CD4-positive, alpha-beta memory T cell (primary cell): ENCODE measurements around the gene BBOX1. TPM values are rescaled to one million over a fixed set of nuclear protein-coding genes. Genes with fewer than 3 reads are reported as not detected.

Experiments
- CTCF ChIA-PET: fragments of 350-600 bp; sonication (Branson Sonifier 250); formaldehyde crosslinking; loops from one replicate; lab custom pipeline; 2021; ENCODE audit warnings: inconsistent platforms; ENCODE audit not compliant: partially characterized antibody; lab: Charles Lee
- POLR2A ChIA-PET: fragments of 350-600 bp; sonication (Branson Sonifier 250); formaldehyde crosslinking; loops from one replicate; lab custom pipeline; 2021; ENCODE audit not compliant: partially characterized antibody; lab: Charles Lee
- DNase-seq, 5 donors: peaks; one replicate each; pipeline versions ENCODE4 v3.0.0 to v3.0.0-alpha.2; 2020 to 2022; ENCODE audit warnings: mixed read lengths in 1 of 5
- H3K27ac ChIP-seq: one replicate; pipeline ENCODE4 v1.7.0; 2013; ENCODE audit warnings: low read depth, low read length
- H3K27me3 ChIP-seq: 2 replicates; pipeline ENCODE4 v1.7.0; 2013; ENCODE audit warnings: mild to moderate bottlenecking, low read length, moderate library complexity; ENCODE audit not compliant: insufficient read depth
- H3K36me3 ChIP-seq: 2 replicates; pipeline ENCODE4 v1.7.0; 2013; ENCODE audit warnings: mild to moderate bottlenecking, low read length, moderate library complexity; ENCODE audit not compliant: insufficient read depth
- H3K4me1 ChIP-seq: 2 replicates; pipeline ENCODE4 v1.7.0; 2013; ENCODE audit warnings: mild to moderate bottlenecking, low read length, moderate library complexity; ENCODE audit not compliant: insufficient read depth
- H3K4me3 ChIP-seq, 2 donors: one replicate each; pipeline ENCODE4 v1.7.0; 2013; ENCODE audit warnings: low read length in 2 of 2, mild to moderate bottlenecking in 1 of 2
- H3K9me3 ChIP-seq, 2 donors: one replicate each; pipeline ENCODE4 v1.7.0; 2013; ENCODE audit warnings: low read length in 2 of 2, control low read depth in 1 of 2; ENCODE audit not compliant: control insufficient read depth in 1 of 2
- H3K27ac Mint-ChIP-seq, 7 donors: one replicate each; pipeline ENCODE4 v1.8.0; 2020 to 2021; ENCODE audit warnings: mixed read lengths in 7 of 7, mild to moderate bottlenecking in 6 of 7, inconsistent platforms in 3 of 7, moderate library complexity in 3 of 7
- H3K27me3 Mint-ChIP-seq, 2 donors: one replicate each; pipeline ENCODE4 v1.8.0; 2020 to 2021; ENCODE audit warnings: mixed read lengths in 2 of 2
- H3K36me3 Mint-ChIP-seq, 2 donors: one replicate each; pipeline ENCODE4 v1.8.0; 2020 to 2021; ENCODE audit warnings: mixed read lengths in 2 of 2, inconsistent platforms in 1 of 2, mild to moderate bottlenecking in 1 of 2
- H3K4me1 Mint-ChIP-seq, 4 donors: one replicate each; pipeline ENCODE4 v1.8.0; 2020 to 2021; ENCODE audit warnings: mixed read lengths in 4 of 4, mild to moderate bottlenecking in 1 of 4
- H3K4me3 Mint-ChIP-seq, 8 donors: one replicate each; pipeline ENCODE4 v1.8.0; 2020 to 2021; ENCODE audit warnings: mixed read lengths in 8 of 8, mild to moderate bottlenecking in 7 of 8, moderate library complexity in 6 of 8, inconsistent platforms in 3 of 8
- H3K9me3 Mint-ChIP-seq, 8 donors: one replicate each; pipeline ENCODE4 v1.8.0; 2020 to 2021; ENCODE audit warnings: mixed read lengths in 8 of 8, mild to moderate bottlenecking in 5 of 8, inconsistent platforms in 3 of 8, moderate library complexity in 1 of 8
- intact Hi-C: fragments of 100-400 bp; cut with micrococcal nuclease; formaldehyde crosslinking; loops from one replicate; pipeline ENCODE4 v1.15.1; 2023
- polyA plus RNA-seq, 2 donors: library from polyadenylated mRNA; unstranded; fragments of 300-500 nt; fragmentation: Illumina TruSeq; gene quantifications; one replicate each; pipeline ENCODE4 v1.2.3, GENCODE V29; 2021
- total RNA-seq, 2 experiments: library from RNA; stranded (reverse); gene quantifications; one replicate each; pipeline ENCODE4 v1.2.3, GENCODE V29; 2021

The BBOX1 gene
- total and polyA plus RNA-seq, 4 experiments from 2014 or later = not detected

DNA sequence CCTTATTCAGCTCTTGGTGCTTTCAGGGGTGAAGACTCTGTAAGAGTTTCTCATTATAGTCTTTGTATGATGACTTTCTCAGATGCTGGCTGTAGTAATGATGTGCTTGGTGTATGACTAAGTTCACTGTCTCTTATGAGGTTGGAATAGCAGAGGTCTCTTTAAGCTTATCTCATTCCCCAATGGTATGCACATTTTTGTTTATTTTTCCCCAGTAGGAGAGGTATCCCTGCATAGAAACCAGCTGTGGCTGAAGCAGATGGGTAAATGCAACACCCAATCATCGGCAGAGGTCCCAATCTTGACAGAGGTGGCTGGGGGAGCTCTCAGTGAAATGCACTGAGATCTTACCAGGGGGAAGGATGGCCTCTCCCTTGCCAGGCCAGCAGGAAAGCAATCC is 34.6 kb downstream of the BBOX1 start:
- Mint-ChIP-seq H3K9me3 (peaks cover 0 to 18% (median 6%) of the 10 kb centered on the region in 8 donors), H3K36me3 (peaks cover 0 to 2% of the 10 kb centered on the region in 2 donors), H3K27me3 (no peaks in the 10 kb centered on the region), H3K4me3 (no peak overlapping the region), H3K27ac (no peak overlapping the region), H3K4me1 (no peaks in the 10 kb centered on the region)
- H3K4me1 ChIP-seq = no peaks in the 10 kb centered on the region
- intact Hi-C loops = no loop called here
- H3K36me3 ChIP-seq = no peaks in the 10 kb centered on the region
- H3K27ac ChIP-seq = no peak overlapping the region
- POLR2A ChIA-PET = no interaction called here
- no peak overlapping the region for H3K4me3 ChIP-seq
- DNase-seq = no peak
- CTCF ChIA-PET = no interaction called here
- H3K27me3 ChIP-seq = no peaks in the 10 kb centered on the region
- H3K9me3 ChIP-seq = no peaks in the 10 kb centered on the region

DNA sequence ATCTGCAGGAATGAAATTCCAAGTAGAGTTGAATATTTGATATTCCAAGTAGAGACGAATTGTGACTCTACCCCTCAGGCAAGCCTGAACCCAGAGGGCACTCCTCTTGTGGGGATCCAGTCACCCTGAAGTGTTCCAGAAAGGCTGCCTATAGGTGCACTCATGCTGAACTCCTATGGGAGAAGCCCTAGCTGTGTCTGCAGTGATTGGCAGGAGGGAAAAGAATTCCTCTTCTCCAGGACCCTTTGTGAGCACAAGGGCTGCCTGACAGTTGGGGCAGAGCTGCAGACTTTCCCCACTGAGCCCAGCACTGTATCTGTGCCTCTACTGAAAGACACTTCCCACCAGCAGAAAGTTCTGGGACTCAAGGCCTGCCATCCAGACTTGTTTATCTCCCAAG is 35.0 kb downstream of the BBOX1 start:
- Mint-ChIP-seq H3K4me3 (no peak overlapping the region), H3K27me3 (no peaks in the 10 kb centered on the region), H3K36me3 (no peaks in the 10 kb centered on the region), H3K4me1 (no peaks in the 10 kb centered on the region), H3K27ac (no peak overlapping the region), H3K9me3 (peaks cover 0 to 15% (median 6%) of the 10 kb centered on the region in 8 donors)
- CTCF ChIA-PET = no interaction called here
- Histone ChIP-seq H3K27me3 (no peaks in the 10 kb centered on the region), H3K27ac (no peak overlapping the region), H3K4me1 (no peaks in the 10 kb centered on the region), H3K9me3 (no peaks in the 10 kb centered on the region), H3K36me3 (no peaks in the 10 kb centered on the region), H3K4me3 (no peak overlapping the region)
- DNase-seq = no peak
- POLR2A ChIA-PET = no interaction called here
- intact Hi-C loops = no loop called here

DNA sequence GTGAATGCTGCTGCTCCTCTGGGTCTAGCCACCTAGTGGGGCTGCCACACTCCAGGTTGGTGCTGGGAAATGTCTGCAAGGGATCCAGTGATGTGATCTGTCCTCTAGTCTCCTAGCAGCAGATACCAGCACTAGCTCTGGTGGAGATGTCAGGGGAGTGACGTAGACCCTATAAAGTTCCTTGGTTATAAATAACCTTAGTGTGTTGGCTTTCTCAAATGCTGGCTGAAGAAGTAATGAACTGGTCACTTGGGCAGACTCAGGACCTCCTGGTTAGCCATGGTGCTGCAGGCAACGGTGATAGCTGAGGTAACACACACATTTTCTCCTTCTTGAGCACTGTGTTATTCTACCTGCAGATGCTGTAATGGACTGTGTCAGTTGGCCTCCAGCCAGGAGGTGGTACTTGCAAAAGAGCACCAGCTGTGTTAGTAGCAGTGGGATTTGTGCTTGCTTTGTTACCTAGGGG is 35.5 kb downstream of the BBOX1 start:
- H3K36me3 Mint-ChIP-seq = no peaks in the 10 kb centered on the region
- intact Hi-C loops = no loop called here
- Histone ChIP-seq H3K4me3 (no peak overlapping the region), H3K27me3 (no peaks in the 10 kb centered on the region), H3K4me1 (no peaks in the 10 kb centered on the region), H3K27ac (no peak overlapping the region), H3K9me3 (no peaks in the 10 kb centered on the region), H3K36me3 (no peaks in the 10 kb centered on the region)
- H3K4me3 Mint-ChIP-seq = no peak overlapping the region
- no peak for DNase-seq
- POLR2A ChIA-PET = no interaction called here
- H3K9me3 Mint-ChIP-seq = peaks cover 0 to 15% (median 6%) of the 10 kb centered on the region in 8 donors
- H3K4me1 Mint-ChIP-seq = no peaks in the 10 kb centered on the region
- H3K27ac Mint-ChIP-seq = no peak overlapping the region
- CTCF ChIA-PET = no interaction called here
- H3K27me3 Mint-ChIP-seq = no peaks in the 10 kb centered on the region

DNA sequence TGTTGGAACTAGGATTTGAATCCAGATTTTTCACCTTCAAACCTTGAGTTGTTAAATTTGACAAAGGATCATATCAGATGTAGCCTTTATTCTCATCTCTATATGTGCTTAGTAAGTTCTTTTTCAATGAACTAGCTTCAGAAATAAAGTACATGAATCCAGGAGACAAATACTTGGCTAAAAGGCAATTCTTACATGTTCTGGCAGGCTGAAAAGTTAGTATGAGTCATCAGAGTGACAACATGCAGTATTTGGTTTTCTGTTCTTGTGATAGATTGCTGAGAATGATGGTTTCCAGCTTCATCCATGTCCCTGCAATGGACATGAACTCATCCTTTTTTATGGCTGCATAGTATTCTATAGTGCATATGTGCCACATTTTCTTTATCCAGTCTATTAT is 40.4 kb downstream of the BBOX1 start:
- Histone ChIP-seq H3K4me1 (no peaks in the 10 kb centered on the region), H3K9me3 (no peaks in the 10 kb centered on the region), H3K27ac (no peak overlapping the region), H3K27me3 (no peaks in the 10 kb centered on the region), H3K4me3 (no peak overlapping the region), H3K36me3 (no peaks in the 10 kb centered on the region)
- Mint-ChIP-seq H3K36me3 (no peaks in the 10 kb centered on the region), H3K9me3 (peaks cover 0 to 8% (median 3%) of the 10 kb centered on the region in 8 donors), H3K27me3 (no peaks in the 10 kb centered on the region), H3K27ac (no peak overlapping the region), H3K4me1 (no peaks in the 10 kb centered on the region), H3K4me3 (no peak overlapping the region)
- DNase-seq = no peak
- ChIA-PET CTCF (no interaction called here), POLR2A (no interaction called here)
- intact Hi-C loops = no loop called here

DNA sequence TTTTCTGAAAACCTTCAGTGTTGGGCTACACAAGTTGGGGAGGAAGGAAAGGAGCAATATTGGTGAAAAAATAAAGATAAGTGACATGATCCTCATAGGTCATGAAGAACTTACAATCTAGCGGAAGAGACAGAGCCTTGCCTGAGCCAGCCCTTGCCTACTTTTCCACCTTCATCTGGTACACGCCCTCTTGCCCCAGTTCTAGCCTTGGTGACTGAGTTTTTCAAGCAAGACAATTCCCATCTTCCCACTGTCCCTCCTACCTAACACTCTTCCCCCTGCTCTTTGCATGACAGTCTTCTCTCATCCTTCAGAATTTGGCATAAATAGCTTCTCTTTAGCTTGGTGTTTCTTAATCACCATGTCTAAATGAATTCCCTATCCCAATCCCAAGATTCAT is 42.6 kb downstream of the BBOX1 start:
- no peak overlapping the region for H3K4me3 ChIP-seq
- ChIA-PET CTCF (no interaction called here), POLR2A (no interaction called here)
- no peak overlapping the region for H3K27ac Mint-ChIP-seq
- H3K4me1 ChIP-seq = no peaks in the 10 kb centered on the region
- no peaks in the 10 kb centered on the region for H3K4me1 Mint-ChIP-seq
- DNase-seq = no peak
- H3K27me3 ChIP-seq = no peaks in the 10 kb centered on the region
- no peaks in the 10 kb centered on the region for H3K27me3 Mint-ChIP-seq
- peaks cover 0 to 11% (median 3%) of the 10 kb centered on the region in 8 donors for H3K9me3 Mint-ChIP-seq
- H3K27ac ChIP-seq = no peak overlapping the region
- H3K36me3 Mint-ChIP-seq = no peaks in the 10 kb centered on the region
- H3K4me3 Mint-ChIP-seq = no peak overlapping the region
- H3K36me3 ChIP-seq = no peaks in the 10 kb centered on the region
- intact Hi-C loops = no loop called here
- H3K9me3 ChIP-seq = no peaks in the 10 kb centered on the region

DNA sequence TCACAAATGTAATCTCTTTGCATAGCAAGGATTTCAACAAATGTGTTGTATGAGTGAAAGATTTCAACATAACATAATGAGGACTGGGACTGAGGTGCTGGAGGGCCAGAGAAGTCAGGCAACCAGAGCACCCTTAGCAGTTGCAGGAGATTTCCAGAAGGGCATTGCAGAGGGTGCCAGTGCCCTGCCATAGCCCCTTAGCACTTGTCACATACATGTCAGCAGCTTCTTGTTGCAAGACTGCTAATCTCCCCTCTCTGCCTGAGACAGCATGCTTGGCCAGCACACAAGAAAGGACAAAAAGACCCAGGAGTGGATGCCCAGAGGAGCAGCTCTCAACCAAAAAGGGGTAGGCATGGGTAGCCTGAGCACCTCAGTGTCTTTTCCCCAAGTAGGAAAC is 43.2 kb downstream of the BBOX1 start:
- H3K4me1 Mint-ChIP-seq = no peaks in the 10 kb centered on the region
- H3K9me3 Mint-ChIP-seq = peaks cover 0 to 9% (median 3%) of the 10 kb centered on the region in 8 donors
- Histone ChIP-seq H3K27ac (no peak overlapping the region), H3K36me3 (no peaks in the 10 kb centered on the region), H3K27me3 (no peaks in the 10 kb centered on the region), H3K4me3 (no peak overlapping the region), H3K9me3 (no peaks in the 10 kb centered on the region), H3K4me1 (no peaks in the 10 kb centered on the region)
- intact Hi-C loops = no loop called here
- ChIA-PET CTCF (interaction anchor here (0.5 kb wide), 1 partner anchor 84 kb away, joined by 3 read pairs; no protein-coding TSS in a partner anchor), POLR2A (no interaction called here)
- H3K4me3 Mint-ChIP-seq = no peak overlapping the region
- no peak overlapping the region for H3K27ac Mint-ChIP-seq
- DNase-seq = no peak
- no peaks in the 10 kb centered on the region for H3K27me3 Mint-ChIP-seq
- no peaks in the 10 kb centered on the region for H3K36me3 Mint-ChIP-seq

DNA sequence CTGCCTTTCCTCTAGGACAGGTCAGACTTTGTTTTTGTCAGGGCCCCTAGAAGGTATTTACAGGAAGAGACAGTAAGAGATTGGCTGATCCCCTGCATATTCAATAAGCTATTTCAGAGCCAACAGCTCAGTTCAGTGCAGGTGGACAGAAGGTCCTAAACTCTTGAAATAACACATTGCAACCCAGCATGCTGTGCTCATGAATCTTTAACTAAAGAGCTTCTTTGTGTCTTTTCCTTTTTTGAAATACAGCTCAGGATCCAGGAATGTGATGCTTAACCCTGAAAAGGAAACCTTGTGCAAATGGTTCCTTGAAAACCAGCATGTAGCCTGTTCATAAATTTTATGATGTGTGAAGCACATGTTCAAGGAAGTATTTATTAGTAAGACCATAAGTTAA is 43.9 kb downstream of the BBOX1 start:
- POLR2A ChIA-PET = no interaction called here
- no peak overlapping the region for H3K27ac Mint-ChIP-seq
- CTCF ChIA-PET = interaction anchor here (0.5 kb wide), 1 partner anchor 83 kb away, joined by 3 read pairs; no protein-coding TSS in a partner anchor
- intact Hi-C loops = no loop called here
- H3K27me3 ChIP-seq = no peaks in the 10 kb centered on the region
- H3K36me3 ChIP-seq = no peaks in the 10 kb centered on the region
- no peak overlapping the region for H3K27ac ChIP-seq
- no peaks in the 10 kb centered on the region for H3K4me1 ChIP-seq
- no peaks in the 10 kb centered on the region for H3K4me1 Mint-ChIP-seq
- no peaks in the 10 kb centered on the region for H3K9me3 ChIP-seq
- no peak for DNase-seq
- no peaks in the 10 kb centered on the region for H3K36me3 Mint-ChIP-seq
- H3K4me3 Mint-ChIP-seq = no peak overlapping the region
- no peaks in the 10 kb centered on the region for H3K27me3 Mint-ChIP-seq
- H3K9me3 Mint-ChIP-seq = peaks cover 0 to 9% (median 3%) of the 10 kb centered on the region in 8 donors
- no peak overlapping the region for H3K4me3 ChIP-seq

DNA sequence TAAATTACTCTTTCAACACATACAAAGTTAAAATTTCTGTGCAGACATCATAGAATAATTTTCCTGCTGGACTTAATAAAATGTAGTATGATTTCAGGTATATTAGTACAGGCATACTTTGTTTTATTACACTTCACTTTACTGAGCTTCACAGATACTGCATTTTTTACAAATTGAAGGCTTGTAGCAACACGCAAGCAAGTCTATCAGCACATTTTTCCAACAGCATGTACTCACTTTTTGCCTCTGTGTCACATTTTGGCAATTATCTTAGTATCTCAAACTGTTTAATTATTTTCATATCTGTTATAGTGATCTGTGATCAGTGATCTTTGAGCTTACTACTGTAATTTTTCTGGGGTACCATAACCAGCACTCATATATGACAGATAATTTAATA is 44.5 kb downstream of the BBOX1 start:
- no peaks in the 10 kb centered on the region for H3K9me3 ChIP-seq
- intact Hi-C loops = no loop called here
- H3K27me3 ChIP-seq = no peaks in the 10 kb centered on the region
- DNase-seq = no peak
- CTCF ChIA-PET = no interaction called here
- H3K27ac ChIP-seq = no peak overlapping the region
- no peaks in the 10 kb centered on the region for H3K4me1 ChIP-seq
- no peak overlapping the region for H3K4me3 ChIP-seq
- Mint-ChIP-seq H3K4me3 (no peak overlapping the region), H3K27ac (no peak overlapping the region), H3K4me1 (no peaks in the 10 kb centered on the region), H3K36me3 (no peaks in the 10 kb centered on the region), H3K27me3 (no peaks in the 10 kb centered on the region), H3K9me3 (peaks cover under 1 to 12% (median 7%) of the 10 kb centered on the region in 8 donors)
- H3K36me3 ChIP-seq = no peaks in the 10 kb centered on the region
- POLR2A ChIA-PET = no interaction called here
